ENCODE results near the gene NINJ1. TPM values are rescaled to one million over a fixed set of nuclear protein-coding genes. Genes with fewer than 3 reads are reported as not detected.
A peak's percentile ranks its signal among the peaks of the same experiment; 100 is the strongest.

The NINJ1 gene
- total and polyA plus RNA-seq, 4 experiments from 2014 or later = 31.1 to 92.4 (median 53.5) TPM

DNA sequence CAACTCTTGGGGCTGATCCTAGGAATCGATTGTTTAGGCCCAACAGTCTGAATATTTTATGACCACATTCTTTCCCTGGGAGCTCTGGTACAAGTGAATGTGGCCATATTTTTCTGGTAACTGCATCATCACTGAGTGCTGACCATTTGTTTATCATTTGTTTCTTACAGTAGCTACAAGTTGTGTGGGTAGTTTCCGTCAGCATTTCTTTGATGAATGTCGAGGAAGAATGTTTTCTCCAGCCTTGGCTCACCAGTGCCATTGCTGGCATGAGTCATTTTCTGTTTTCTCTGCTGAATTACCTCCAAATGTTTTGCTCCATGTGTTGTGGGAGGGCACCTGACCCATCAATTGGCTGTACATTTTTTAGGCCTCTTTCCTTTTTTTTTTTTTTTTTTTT, 52.1 kb downstream of the NINJ1 start:
- Mint-ChIP-seq H3K36me3 (peaks cover 55 to 61% of the 10 kb centered on the region in 2 donors), H3K9me3 (peaks cover 0 to 3% (median 0%) of the 10 kb centered on the region in 8 donors), H3K4me3 (peak overlapping the region in 1 of 8 donors; percentile 30), H3K27me3 (no peaks in the 10 kb centered on the region), H3K27ac (peak overlapping the region in 6 of 7 donors; percentile 2 to 82 (median 47)), H3K4me1 (peaks cover 18 to 50% (median 27%) of the 10 kb centered on the region in 4 donors)
- H3K4me3 ChIP-seq (ENCODE audit: low read length in 2 of 2) = no peak overlapping the region
- H3K4me1 ChIP-seq (ENCODE audit: insufficient read depth, low read length) = peaks cover 31% of the 10 kb centered on the region
- DNase-seq = no peak
- peaks cover 64% of the 10 kb centered on the region for H3K36me3 ChIP-seq (ENCODE audit: insufficient read depth, low read length)
- H3K9me3 ChIP-seq (ENCODE audit: control insufficient read depth in 1 of 2, low read length in 2 of 2) = no peaks in the 10 kb centered on the region
- no peak overlapping the region for H3K27ac ChIP-seq (ENCODE audit: low read depth, low read length)
- H3K27me3 ChIP-seq (ENCODE audit: insufficient read depth, low read length) = no peaks in the 10 kb centered on the region
- ChIA-PET CTCF (ENCODE audit: partially characterized antibody) (interaction anchor here (1.1 to 1.8 kb wide), 6 partner anchors 12 to 75 kb away, joined by 3 to 12 read pairs (median 4); no protein-coding TSS in a partner anchor), POLR2A (ENCODE audit: partially characterized antibody) (interaction anchor here (1.3 to 3.3 kb wide), 6 partner anchors 13 to 127 kb away, joined by 3 to 18 read pairs (median 10); partner anchors contain the start of gene CARD19)
- intact Hi-C loops (cut with micrococcal nuclease) = no loop called here

DNA sequence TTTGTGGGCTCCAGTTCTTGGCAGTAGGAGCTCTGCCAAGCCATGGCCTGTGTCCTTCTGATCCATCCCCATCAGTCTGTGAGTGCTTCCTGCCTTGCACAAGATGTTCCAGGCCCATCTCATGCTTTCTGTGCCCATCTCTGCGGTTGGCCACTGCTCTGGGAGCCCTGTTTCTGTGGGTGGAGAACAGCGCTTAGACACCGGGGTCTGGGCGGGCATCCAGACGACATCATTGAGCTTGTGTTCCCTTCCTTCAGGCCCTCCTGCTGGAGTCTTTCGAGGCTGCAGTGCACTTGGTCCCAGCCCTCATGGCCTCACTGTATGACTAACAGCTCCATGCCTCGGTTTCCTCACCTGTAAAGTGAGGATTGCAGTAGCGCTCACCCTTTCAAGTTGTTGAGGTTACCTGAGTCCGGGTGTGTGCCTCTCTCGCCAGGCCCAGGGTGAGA, 52.9 kb downstream of the NINJ1 start:
- Mint-ChIP-seq H3K27ac (peak overlapping the region in 3 of 7 donors; percentile 8 to 73 (median 64)), H3K27me3 (no peaks in the 10 kb centered on the region), H3K4me3 (no peak overlapping the region), H3K36me3 (peaks cover 49 to 64% of the 10 kb centered on the region in 2 donors), H3K4me1 (peaks cover 18 to 57% (median 28%) of the 10 kb centered on the region in 4 donors), H3K9me3 (peaks cover 0 to 3% (median 0%) of the 10 kb centered on the region in 8 donors)
- H3K27ac ChIP-seq (ENCODE audit: low read depth, low read length) = no peak overlapping the region
- no peaks in the 10 kb centered on the region for H3K27me3 ChIP-seq (ENCODE audit: insufficient read depth, low read length)
- no peak overlapping the region for H3K4me3 ChIP-seq (ENCODE audit: low read length in 2 of 2)
- peaks cover 31% of the 10 kb centered on the region for H3K4me1 ChIP-seq (ENCODE audit: insufficient read depth, low read length)
- ChIA-PET POLR2A (ENCODE audit: partially characterized antibody) (interaction anchor here (0.7 to 3.3 kb wide), 5 partner anchors 12 to 41 kb away, joined by 3 to 18 read pairs (median 7); partner anchors contain the start of gene CARD19), CTCF (ENCODE audit: partially characterized antibody) (interaction anchor here (0.7 to 1.8 kb wide), 6 partner anchors 11 to 74 kb away, joined by 3 to 12 read pairs (median 3); no protein-coding TSS in a partner anchor)
- H3K36me3 ChIP-seq (ENCODE audit: insufficient read depth, low read length) = peaks cover 64% of the 10 kb centered on the region
- no peaks in the 10 kb centered on the region for H3K9me3 ChIP-seq (ENCODE audit: control insufficient read depth in 1 of 2, low read length in 2 of 2)
- DNase-seq = no peak
- intact Hi-C loops (cut with micrococcal nuclease) = no loop called here

DNA sequence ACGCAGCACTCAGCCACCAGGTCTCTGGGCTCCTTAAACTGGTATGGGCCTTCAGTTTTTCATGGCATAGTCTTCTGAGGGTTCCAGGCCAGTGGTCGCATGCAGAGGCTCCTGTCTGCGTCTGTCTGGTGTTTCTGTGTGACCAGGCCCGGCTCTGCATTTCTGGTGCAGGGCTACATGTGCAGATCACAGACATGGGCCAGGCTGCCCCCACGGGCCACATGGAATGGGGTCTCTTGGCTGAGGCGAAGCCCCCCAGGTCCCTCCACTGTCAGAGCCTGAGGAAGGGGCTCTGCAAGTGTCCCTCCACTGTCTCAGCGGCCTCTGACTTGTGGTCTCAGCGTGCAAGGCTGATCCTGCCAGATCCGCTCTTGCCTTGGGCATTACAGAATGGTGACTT, 53.6 kb downstream of the NINJ1 start:
- Histone ChIP-seq H3K4me3 (ENCODE audit: low read length in 2 of 2) (no peak overlapping the region), H3K36me3 (ENCODE audit: insufficient read depth, low read length) (peaks cover 61% of the 10 kb centered on the region), H3K27ac (ENCODE audit: low read depth, low read length) (no peak overlapping the region), H3K27me3 (ENCODE audit: insufficient read depth, low read length) (no peaks in the 10 kb centered on the region), H3K4me1 (ENCODE audit: insufficient read depth, low read length) (peaks cover 31% of the 10 kb centered on the region), H3K9me3 (ENCODE audit: control insufficient read depth in 1 of 2, low read length in 2 of 2) (no peaks in the 10 kb centered on the region)
- POLR2A ChIA-PET (ENCODE audit: partially characterized antibody) = interaction anchor here (1.3 kb wide), 1 partner anchor 21 kb away, joined by 5 read pairs; no protein-coding TSS in a partner anchor
- CTCF ChIA-PET (ENCODE audit: partially characterized antibody) = interaction anchor here (0.7 to 1.6 kb wide), 2 partner anchors 65 to 73 kb away, joined by 3 read pairs; no protein-coding TSS in a partner anchor
- H3K4me3 Mint-ChIP-seq = no peak overlapping the region
- H3K27me3 Mint-ChIP-seq = no peaks in the 10 kb centered on the region
- no peak for DNase-seq
- H3K36me3 Mint-ChIP-seq = peaks cover 44 to 61% of the 10 kb centered on the region in 2 donors
- intact Hi-C loops (cut with micrococcal nuclease) = no loop called here
- peaks cover 18 to 61% (median 29%) of the 10 kb centered on the region in 4 donors for H3K4me1 Mint-ChIP-seq
- peaks cover 0 to 3% (median 0%) of the 10 kb centered on the region in 8 donors for H3K9me3 Mint-ChIP-seq
- peak overlapping the region in 3 of 7 donors; percentile 10 to 64 (median 64) for H3K27ac Mint-ChIP-seq

DNA sequence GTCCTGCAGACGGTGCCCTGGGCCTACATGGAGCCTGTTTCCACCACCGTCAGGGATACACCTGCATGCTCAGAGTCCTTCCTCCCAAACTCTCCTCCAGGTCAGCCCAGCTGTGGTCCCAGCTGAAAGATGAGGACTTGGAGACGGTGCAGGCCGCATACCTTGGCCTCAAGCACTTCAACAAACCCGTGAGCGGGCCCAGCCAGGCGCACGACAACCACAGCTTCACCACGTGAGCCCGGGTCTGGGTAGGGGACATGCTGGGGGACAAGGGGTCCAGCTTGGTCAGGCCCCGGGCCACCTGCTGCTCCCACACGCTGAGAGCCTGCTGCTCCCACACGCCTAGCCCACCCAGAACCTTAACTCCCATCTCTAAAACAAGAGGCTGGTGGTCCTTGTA, 54.7 kb downstream of the NINJ1 start:
- peaks cover 41 to 60% of the 10 kb centered on the region in 2 donors for H3K36me3 Mint-ChIP-seq
- Histone ChIP-seq H3K27ac (ENCODE audit: low read depth, low read length) (no peak overlapping the region), H3K36me3 (ENCODE audit: insufficient read depth, low read length) (peaks cover 51% of the 10 kb centered on the region), H3K4me3 (ENCODE audit: low read length in 2 of 2) (no peak overlapping the region), H3K9me3 (ENCODE audit: control insufficient read depth in 1 of 2, low read length in 2 of 2) (no peaks in the 10 kb centered on the region), H3K4me1 (ENCODE audit: insufficient read depth, low read length) (peaks cover 39% of the 10 kb centered on the region), H3K27me3 (ENCODE audit: insufficient read depth, low read length) (no peaks in the 10 kb centered on the region)
- DNase-seq = no peak
- CTCF ChIA-PET (ENCODE audit: partially characterized antibody) = interaction anchor here (0.6 to 0.7 kb wide), 2 partner anchors 8 to 19 kb away, joined by 4 read pairs; no protein-coding TSS in a partner anchor
- POLR2A ChIA-PET (ENCODE audit: partially characterized antibody) = interaction anchor here (1.6 kb wide), 1 partner anchor 14 kb away, joined by 13 read pairs; no protein-coding TSS in a partner anchor
- intact Hi-C loops (cut with micrococcal nuclease) = no loop called here
- no peak overlapping the region for H3K4me3 Mint-ChIP-seq
- peaks cover 0 to 3% (median 0%) of the 10 kb centered on the region in 8 donors for H3K9me3 Mint-ChIP-seq
- no peaks in the 10 kb centered on the region for H3K27me3 Mint-ChIP-seq
- peaks cover 22 to 70% (median 33%) of the 10 kb centered on the region in 4 donors for H3K4me1 Mint-ChIP-seq
- H3K27ac Mint-ChIP-seq = no peak overlapping the region

DNA sequence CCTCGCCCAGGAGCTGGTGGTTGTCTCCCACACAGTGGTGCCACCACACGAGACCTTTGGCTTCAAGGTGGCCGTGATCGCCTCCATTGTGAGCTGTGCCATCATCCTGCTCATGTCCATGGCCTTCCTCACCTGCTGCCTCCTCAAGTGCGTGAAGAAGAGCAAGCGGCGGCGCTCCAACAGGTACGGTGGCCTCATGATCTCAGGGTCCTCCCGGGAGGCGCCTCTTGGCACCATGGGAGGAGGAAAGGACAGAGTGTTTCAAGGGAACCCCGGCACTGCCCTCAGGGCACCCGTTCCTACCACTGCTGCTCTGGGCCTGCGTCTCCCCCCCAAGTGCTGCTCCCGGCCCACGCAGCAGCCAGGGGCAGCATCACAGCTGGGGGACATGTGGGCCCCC, 56.2 kb downstream of the NINJ1 start:
- Histone ChIP-seq H3K9me3 (ENCODE audit: control insufficient read depth in 1 of 2, low read length in 2 of 2) (no peaks in the 10 kb centered on the region), H3K36me3 (ENCODE audit: insufficient read depth, low read length) (peaks cover 50% of the 10 kb centered on the region), H3K4me1 (ENCODE audit: insufficient read depth, low read length) (peaks cover 27% of the 10 kb centered on the region), H3K27me3 (ENCODE audit: insufficient read depth, low read length) (no peaks in the 10 kb centered on the region), H3K4me3 (ENCODE audit: low read length in 2 of 2) (no peak overlapping the region), H3K27ac (ENCODE audit: low read depth, low read length) (no peak overlapping the region)
- Mint-ChIP-seq H3K36me3 (peaks cover 34 to 59% of the 10 kb centered on the region in 2 donors), H3K4me3 (peak overlapping the region in 1 of 8 donors; percentile 16), H3K27me3 (no peaks in the 10 kb centered on the region), H3K27ac (peak overlapping the region in 3 of 7 donors; percentile 55 to 67 (median 66)), H3K9me3 (no peaks in the 10 kb centered on the region), H3K4me1 (peaks cover 18 to 68% (median 31%) of the 10 kb centered on the region in 4 donors)
- no peak for DNase-seq
- intact Hi-C loops (cut with micrococcal nuclease) = no loop called here
- POLR2A ChIA-PET (ENCODE audit: partially characterized antibody) = interaction anchor here (1.7 to 4.3 kb wide), 3 partner anchors 12 to 49 kb away, joined by 5 to 28 read pairs (median 12); no protein-coding TSS in a partner anchor
- CTCF ChIA-PET (ENCODE audit: partially characterized antibody) = no interaction called here

DNA sequence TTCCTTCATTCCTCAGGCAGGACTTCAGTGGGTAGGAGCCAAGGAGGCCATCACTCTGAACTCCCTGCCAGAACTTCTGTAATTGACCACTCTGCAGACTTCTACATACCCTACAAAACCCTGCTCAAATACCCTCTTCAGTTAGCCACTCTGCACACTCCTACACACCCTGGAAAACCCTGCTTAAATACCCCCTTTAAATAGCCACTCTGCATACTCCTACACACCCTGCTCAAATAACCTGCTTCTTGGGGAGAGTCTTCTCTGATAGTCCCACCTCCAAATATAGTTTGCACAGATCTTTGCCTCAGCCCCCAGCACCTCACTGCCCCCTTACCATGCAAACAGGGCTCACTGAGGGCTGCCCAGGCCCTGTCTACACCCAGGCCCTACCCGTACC, 56.7 kb downstream of the NINJ1 start:
- no peak overlapping the region for H3K4me3 ChIP-seq (ENCODE audit: low read length in 2 of 2)
- DNase-seq = no peak
- H3K27ac Mint-ChIP-seq = peak overlapping the region; percentile 50 to 93 (median 67)
- peaks cover 50% of the 10 kb centered on the region for H3K36me3 ChIP-seq (ENCODE audit: insufficient read depth, low read length)
- CTCF ChIA-PET (ENCODE audit: partially characterized antibody) = no interaction called here
- POLR2A ChIA-PET (ENCODE audit: partially characterized antibody) = interaction anchor here (1.7 to 4.3 kb wide), 3 partner anchors 12 to 49 kb away, joined by 5 to 28 read pairs (median 12); no protein-coding TSS in a partner anchor
- no peaks in the 10 kb centered on the region for H3K27me3 Mint-ChIP-seq
- H3K9me3 Mint-ChIP-seq = no peaks in the 10 kb centered on the region
- no peaks in the 10 kb centered on the region for H3K9me3 ChIP-seq (ENCODE audit: control insufficient read depth in 1 of 2, low read length in 2 of 2)
- no peak overlapping the region for H3K27ac ChIP-seq (ENCODE audit: low read depth, low read length)
- intact Hi-C loops (cut with micrococcal nuclease) = no loop called here
- H3K4me1 Mint-ChIP-seq = peaks cover 22 to 68% (median 32%) of the 10 kb centered on the region in 4 donors
- peaks cover 30 to 60% of the 10 kb centered on the region in 2 donors for H3K36me3 Mint-ChIP-seq
- no peaks in the 10 kb centered on the region for H3K27me3 ChIP-seq (ENCODE audit: insufficient read depth, low read length)
- peak overlapping the region in 1 of 8 donors; percentile 70 for H3K4me3 Mint-ChIP-seq
- H3K4me1 ChIP-seq (ENCODE audit: insufficient read depth, low read length) = peaks cover 27% of the 10 kb centered on the region

DNA sequence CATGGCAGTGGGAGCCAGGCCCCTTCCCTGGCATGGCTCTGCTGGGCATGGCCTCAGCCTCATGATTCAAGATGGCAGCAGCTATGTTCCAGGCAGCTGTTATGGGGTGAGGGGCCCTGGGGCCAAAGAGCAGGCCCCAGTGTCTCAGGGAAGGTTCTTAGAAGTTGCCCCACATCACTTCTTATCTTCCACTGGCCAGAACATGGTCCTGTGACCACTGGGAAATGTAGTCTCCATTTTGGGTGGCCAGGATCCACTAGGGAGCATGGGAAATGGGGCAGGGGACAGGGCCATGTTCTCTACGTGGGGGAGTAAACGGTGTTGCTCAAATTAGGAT, 57.3 kb downstream of the NINJ1 start:
- H3K27ac Mint-ChIP-seq = peak overlapping the region in 4 of 7 donors; percentile 4 to 86 (median 51)
- intact Hi-C loops (cut with micrococcal nuclease) = no loop called here
- Histone ChIP-seq H3K27ac (ENCODE audit: low read depth, low read length) (no peak overlapping the region), H3K4me3 (ENCODE audit: low read length in 2 of 2) (no peak overlapping the region), H3K4me1 (ENCODE audit: insufficient read depth, low read length) (peaks cover 27% of the 10 kb centered on the region), H3K36me3 (ENCODE audit: insufficient read depth, low read length) (peaks cover 50% of the 10 kb centered on the region), H3K9me3 (ENCODE audit: control insufficient read depth in 1 of 2, low read length in 2 of 2) (no peaks in the 10 kb centered on the region), H3K27me3 (ENCODE audit: insufficient read depth, low read length) (no peaks in the 10 kb centered on the region)
- ChIA-PET POLR2A (ENCODE audit: partially characterized antibody) (interaction anchor here (1.0 to 4.3 kb wide), 6 partner anchors 11 to 112 kb away, joined by 4 to 28 read pairs (median 4); no protein-coding TSS in a partner anchor), CTCF (ENCODE audit: partially characterized antibody) (interaction anchor here (1.6 to 2.0 kb wide), 2 partner anchors 8 to 32 kb away, joined by 3 to 7 read pairs; no protein-coding TSS in a partner anchor)
- no peak for DNase-seq
- peaks cover 21 to 68% (median 34%) of the 10 kb centered on the region in 4 donors for H3K4me1 Mint-ChIP-seq
- no peaks in the 10 kb centered on the region for H3K27me3 Mint-ChIP-seq
- H3K4me3 Mint-ChIP-seq = no peak overlapping the region
- H3K9me3 Mint-ChIP-seq = no peaks in the 10 kb centered on the region
- H3K36me3 Mint-ChIP-seq = peaks cover 30 to 58% of the 10 kb centered on the region in 2 donors
